DMS79 treated with DMSO at 0.1 percent for 48 hours (cell line): ENCODE data around the gene TESMIN.
A peak's percentile ranks its signal among the peaks of the same experiment; 100 is the strongest.

Experiments
- DNase-seq: peaks from one replicate; lab custom pipeline; 2025; lab: John Stamatoyannopoulos, UW

TESMIN gene

GRCh38 chr11:68711114-68711513 lies 40.2 kb downstream of the TESMIN start:
- DNase-seq = no peak

- DNase-seq = no peak
These were observed 40.9 kb downstream of the TESMIN start for GRCh38 chr11:68710409-68710808.

GRCh38 chr11:68709062-68709461 lies 42.3 kb downstream of the TESMIN start:
- DNase-seq = no peak

GRCh38 chr11:68707527-68707926 lies 43.8 kb downstream of the TESMIN start:
- DNase-seq = no peak

- no peak for DNase-seq
These were observed 46.4 kb downstream of the TESMIN start for GRCh38 chr11:68704887-68705286.

- DNase-seq = no peak
These were observed 52.3 kb downstream of the TESMIN start for GRCh38 chr11:68698993-68699392.

- DNase-seq = no peak
These were observed 55.8 kb downstream of the TESMIN start for GRCh38 chr11:68695531-68695930.

GRCh38 chr11:68694431-68695297 lies 56.7 kb downstream of the TESMIN start:
- no peak for DNase-seq

- no peak for DNase-seq
These were observed 57.8 kb downstream of the TESMIN start for GRCh38 chr11:68693484-68693882.

- no peak for DNase-seq
These were observed 58.3 kb downstream of the TESMIN start for GRCh38 chr11:68692871-68693483.

GRCh38 chr11:68692115-68692514 lies 59.2 kb downstream of the TESMIN start:
- no peak for DNase-seq

- no peak for DNase-seq
These were observed 59.9 kb downstream of the TESMIN start for GRCh38 chr11:68691402-68691784.

- DNase-seq = no peak
These were observed 60.5 kb downstream of the TESMIN start for GRCh38 chr11:68690671-68691401.

- no peak for DNase-seq
These were observed 61.3 kb downstream of the TESMIN start for GRCh38 chr11:68689737-68690625.

- no peak for DNase-seq
These were observed 62.4 kb downstream of the TESMIN start for GRCh38 chr11:68688881-68689280.

- no peak for DNase-seq
These were observed 63.3 kb downstream of the TESMIN start for GRCh38 chr11:68687986-68688385.

- no peak for DNase-seq
These were observed 64.0 kb downstream of the TESMIN start for GRCh38 chr11:68687311-68687710.

GRCh38 chr11:68686486-68686885 lies 64.8 kb downstream of the TESMIN start:
- no peak for DNase-seq

- DNase-seq = no peak
These were observed 65.5 kb downstream of the TESMIN start for GRCh38 chr11:68685656-68686380.

GRCh38 chr11:68684385-68685356 lies 66.6 kb downstream of the TESMIN start, which contains the start of gene GAL:
TSS of gene GAL (plus strand) at chr11:68684544. CDS start at chr11:68684924, 380 bp downstream.
- peak; percentile 41 for DNase-seq
